A549 (cell line): ENCODE results near the gene MYOG.

ENCODE experiments used
- CBX2 ChIP-seq: fragments of 200-600 bp; sonication (generic); IDR thresholded peaks from 2 replicates; pipeline ENCODE4 v1.6.1; 2016; ENCODE audit warnings: low read depth, mild to moderate bottlenecking, borderline replicate concordance
- EP300 ChIP-seq, 2 experiments: fragments of >200 bp; sonication (Bioruptor Twin); formaldehyde crosslinking; IDR thresholded peaks; 2 replicates in 1 of 2; 3 replicates in 1 of 2; pipeline ENCODE4 v1.6.1; 2016 to 2017
- HDAC2 ChIP-seq: fragments of 200-600 bp; sonication (generic); IDR thresholded peaks from 2 replicates; pipeline ENCODE4 v1.6.1; 2016
- REST ChIP-seq: fragments of 200-600 bp; sonication (generic); IDR thresholded peaks from 2 replicates; pipeline ENCODE4 v1.6.1; 2016; ENCODE audit warnings: antibody characterized with exemption, mild to moderate bottlenecking, moderate library complexity

DNA sequence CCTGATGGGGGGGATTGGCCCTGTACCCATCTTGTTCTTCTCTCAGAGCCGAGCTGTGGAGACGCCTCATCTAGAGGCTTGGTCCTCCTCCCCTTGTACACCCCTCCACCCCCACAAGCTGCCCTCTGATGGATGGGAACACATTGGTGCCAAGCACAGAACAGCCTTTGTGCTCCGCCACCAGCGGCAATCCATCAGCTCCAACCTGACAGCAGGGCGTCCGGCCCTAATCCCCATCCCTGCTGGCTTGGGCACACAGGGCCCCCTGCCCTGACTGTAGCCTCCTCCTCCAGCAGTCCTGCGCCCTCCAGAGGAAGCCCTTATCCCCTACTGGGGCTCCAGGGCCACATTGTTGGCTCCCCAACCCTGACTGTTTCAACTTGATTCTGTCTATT is 3.8 kb upstream of the MYOG start:
- TF ChIP-seq HDAC2 (no peak), REST (no peak), EP300 (IDR thresholded peaks at IDR 0.05) (no peak), CBX2 (no peak)
